Raji (cell line): Measurements from ENCODE around the gene TXNDC11.

Experiments used
- POLR2A ChIP-seq: IDR thresholded peaks from 2 replicates; pipeline ENCODE4 v1.6.1; 2011; ENCODE audit warnings: low read depth, low read length, control low read depth; ENCODE audit not compliant: insufficient read depth

The TXNDC11 gene

DNA sequence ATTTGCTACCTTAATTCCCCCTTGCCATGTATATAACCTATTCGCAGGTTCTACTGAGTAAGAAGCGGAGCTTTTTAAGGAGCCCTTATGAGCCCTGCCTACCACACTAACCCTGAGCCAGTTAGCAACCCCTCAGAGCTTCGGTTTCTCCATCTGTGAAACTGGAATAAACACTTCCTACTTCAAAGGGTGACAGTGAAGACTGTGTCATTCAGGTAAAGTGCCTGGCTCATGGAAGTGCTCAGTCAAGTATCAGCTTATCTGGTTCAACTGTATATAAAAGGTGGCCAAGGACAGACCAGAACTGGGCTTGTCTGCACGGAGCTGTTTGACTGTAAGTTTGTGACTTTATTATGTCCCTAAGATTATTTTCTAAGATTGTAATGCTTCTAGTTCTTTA lies 31.0 kb downstream of the TXNDC11 start:
- no peak for TF ChIP-seq POLR2A

DNA sequence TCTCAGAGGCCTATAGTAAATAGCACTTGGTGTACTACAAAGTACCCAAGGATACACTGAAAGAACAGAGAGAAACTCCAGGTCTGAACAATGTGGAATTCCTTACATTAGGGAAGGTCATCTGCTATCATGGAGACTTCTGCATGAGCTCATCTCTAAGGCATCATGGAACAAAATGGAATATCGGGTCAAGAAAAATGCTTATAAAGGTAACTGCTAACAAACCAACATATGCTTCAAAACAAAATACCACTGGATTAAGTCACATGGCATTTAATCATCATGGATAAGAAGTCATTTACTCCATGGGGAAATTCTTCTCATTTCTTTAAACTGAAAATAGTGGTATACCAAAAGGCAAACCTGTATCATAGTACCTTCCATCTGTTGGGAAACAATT lies 34.2 kb downstream of the TXNDC11 start:
- TF ChIP-seq POLR2A = no peak

GRCh38 chr16:11707679-11708197 lies 34.9 kb downstream of the TXNDC11 start:
- TF ChIP-seq POLR2A = no peak

DNA sequence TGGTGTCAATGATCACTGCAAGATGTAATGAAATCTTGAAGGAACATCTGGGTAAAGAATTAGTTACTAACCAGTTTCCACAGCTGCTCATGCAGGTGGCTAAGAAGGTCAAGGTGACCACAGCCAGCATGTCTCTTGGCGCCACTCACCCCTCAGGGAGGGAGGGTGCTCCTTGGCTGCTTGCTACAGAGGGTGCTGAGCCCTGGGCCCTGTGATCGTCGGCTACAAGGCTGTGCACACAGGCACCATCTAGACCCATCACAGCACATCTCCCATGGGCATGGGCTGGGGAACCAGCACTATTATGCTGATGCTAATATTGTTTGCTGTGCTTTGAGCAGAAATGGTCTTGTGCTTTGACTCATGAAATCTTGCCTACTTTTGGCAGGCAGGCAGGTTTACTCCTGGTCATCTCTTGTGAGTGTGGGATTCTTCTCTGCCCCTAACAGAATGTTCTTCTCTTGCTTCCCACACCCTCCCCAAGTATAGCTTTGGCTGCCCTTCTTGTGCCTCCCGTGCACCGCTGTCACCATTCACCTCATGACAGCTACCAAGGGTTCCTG lies 36.4 kb downstream of the TXNDC11 start:
- TF ChIP-seq POLR2A = no peak

GRCh38 chr16:11705311-11706025 lies 37.2 kb downstream of the TXNDC11 start:
- TF ChIP-seq POLR2A = no peak

- TF ChIP-seq POLR2A = no peak
Observed at GRCh38 chr16:11700264-11701029, 42.2 kb downstream of the TXNDC11 start.

GRCh38 chr16:11699234-11699894 lies 43.3 kb downstream of the TXNDC11 start:
- no peak for TF ChIP-seq POLR2A

GRCh38 chr16:11698271-11698689 lies 44.4 kb downstream of the TXNDC11 start:
- TF ChIP-seq POLR2A = no peak

DNA sequence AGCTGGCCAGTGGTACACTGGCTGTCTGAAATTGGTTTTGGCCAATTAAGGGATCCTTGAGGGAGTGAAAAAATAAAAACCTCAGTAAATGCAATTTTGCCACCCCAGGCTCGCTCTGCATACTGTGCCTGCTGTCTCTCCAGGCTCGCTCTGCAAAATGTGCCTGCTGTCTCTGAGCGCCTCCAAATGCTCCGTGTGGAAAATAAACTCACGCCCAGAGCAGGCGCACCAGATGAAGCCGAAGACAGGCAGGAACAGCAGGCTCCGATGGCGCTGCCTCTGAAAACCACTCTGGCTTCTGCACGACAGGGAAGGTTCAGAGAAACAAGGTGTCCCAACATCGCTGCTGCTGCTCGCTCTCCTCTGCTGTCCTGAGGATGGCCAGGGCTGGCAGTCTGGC lies 45.3 kb downstream of the TXNDC11 start:
- no peak for TF ChIP-seq POLR2A

- no peak for TF ChIP-seq POLR2A
Observed at GRCh38 chr16:11696266-11697012, 46.2 kb downstream of the TXNDC11 start.

- TF ChIP-seq POLR2A = no peak
Observed at GRCh38 chr16:11692651-11693050, 50.0 kb downstream of the TXNDC11 start.

DNA sequence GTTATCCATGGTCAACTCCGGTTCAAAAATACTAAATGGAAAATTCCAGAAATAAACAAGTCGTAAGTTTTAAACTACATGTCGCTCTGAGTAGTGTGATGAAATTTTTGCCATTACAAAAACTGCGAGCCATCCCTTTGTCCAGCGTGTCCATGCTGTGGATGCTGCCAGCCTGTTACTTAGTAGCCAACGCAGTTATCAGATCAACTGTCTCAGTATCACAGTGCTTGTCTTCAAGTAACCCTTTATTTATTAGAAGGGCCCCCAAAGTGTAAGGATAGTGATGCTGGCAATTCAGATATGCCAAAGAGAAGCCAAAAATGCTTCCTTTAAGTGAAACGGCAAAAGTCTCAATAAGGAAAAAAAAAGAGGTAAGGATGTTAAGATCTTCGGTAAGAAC lies 50.5 kb downstream of the TXNDC11 start:
- TF ChIP-seq POLR2A = no peak

DNA sequence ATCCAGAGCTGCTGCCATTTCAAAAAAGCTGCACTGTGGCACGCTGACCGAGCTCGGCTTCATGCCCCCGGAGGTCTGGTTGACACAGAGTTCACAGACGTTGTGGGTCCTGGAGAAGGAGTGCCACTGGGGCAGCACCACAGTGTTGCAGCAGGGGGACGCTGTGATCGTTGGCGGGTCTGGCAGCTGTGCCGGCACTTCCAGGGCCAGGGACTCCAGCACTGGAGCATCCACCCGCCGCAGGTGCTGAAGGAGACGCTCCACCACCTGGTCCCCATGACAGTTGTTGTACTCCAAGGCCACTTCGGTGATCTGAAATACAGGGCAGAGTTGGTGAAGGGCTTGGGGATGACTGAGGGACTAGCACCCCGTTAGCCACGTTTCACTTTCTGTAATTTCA lies 50.9 kb downstream of the TXNDC11 start:
- no peak for TF ChIP-seq POLR2A

DNA sequence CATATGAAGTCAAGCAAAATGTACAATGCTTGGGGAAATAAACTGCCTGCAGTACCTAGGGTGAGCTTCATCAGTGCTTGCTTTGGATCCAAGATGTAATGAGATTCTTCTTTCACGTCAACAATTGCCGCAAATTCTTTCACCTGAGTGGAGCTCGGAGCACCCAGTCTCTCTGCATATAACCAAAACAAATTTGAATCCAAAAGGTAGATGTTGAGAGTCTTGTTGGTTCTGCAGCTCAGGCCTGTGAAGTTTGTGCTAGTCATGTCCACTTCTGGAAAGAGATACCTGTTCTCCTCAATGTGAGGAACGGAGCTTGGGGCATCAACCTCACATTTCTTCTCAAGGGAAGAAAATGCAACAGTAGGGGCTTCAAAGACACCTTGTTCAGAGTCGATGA lies 51.4 kb downstream of the TXNDC11 start:
- TF ChIP-seq POLR2A = no peak
